ENCODE data around the gene S100A6.
"Not testable (repeated sequence)": the region's sequence is repeated elsewhere in the genome, so short reads cannot be mapped to it uniquely, and the experiment has no call there.

Gene S100A6

GRCh38 chr1:153571706-153572105 is 35.9 kb upstream of the S100A6 start:
- no peak for FAIRE-seq
- no peak for DNase-seq (ENCODE audit: insufficient read length)
- TF ChIP-seq POLR2A (IDR thresholded peaks at IDR 0.05; ENCODE audit: low read depth, low read length): no peak
- TF ChIP-seq TAF1 (IDR thresholded peaks at IDR 0.05; ENCODE audit: borderline replicate concordance, low read depth, low read length): no peak
- no peak for TF ChIP-seq POLR2AphosphoS5 (IDR thresholded peaks at IDR 0.05; ENCODE audit: low read depth, low read length)

- TF ChIP-seq POLR2AphosphoS5 (IDR thresholded peaks at IDR 0.05; ENCODE audit: low read depth, low read length) (no peak), POLR2A (IDR thresholded peaks at IDR 0.05; ENCODE audit: low read depth, low read length) (no peak), TAF1 (IDR thresholded peaks at IDR 0.05; ENCODE audit: borderline replicate concordance, low read depth, low read length) (no peak)
- DNase-seq (ENCODE audit: insufficient read length) (no peak), FAIRE-seq (no peak)
Observed at GRCh38 chr1:153570874-153571273, 35.1 kb upstream of the S100A6 start.

GRCh38 chr1:153569465-153569864 is 33.7 kb upstream of the S100A6 start:
- no peak for TF ChIP-seq POLR2A (IDR thresholded peaks at IDR 0.05; ENCODE audit: low read depth, low read length)
- no peak for TF ChIP-seq TAF1 (IDR thresholded peaks at IDR 0.05; ENCODE audit: borderline replicate concordance, low read depth, low read length)
- TF ChIP-seq POLR2AphosphoS5 (IDR thresholded peaks at IDR 0.05; ENCODE audit: low read depth, low read length): no peak
- no peak for DNase-seq (ENCODE audit: insufficient read length)
- no peak for FAIRE-seq

- TF ChIP-seq TAF1 (IDR thresholded peaks at IDR 0.05; ENCODE audit: borderline replicate concordance, low read depth, low read length): no peak
- TF ChIP-seq POLR2A (IDR thresholded peaks at IDR 0.05; ENCODE audit: low read depth, low read length): no peak
- TF ChIP-seq POLR2AphosphoS5 (IDR thresholded peaks at IDR 0.05; ENCODE audit: low read depth, low read length): no peak
- peak; percentile 84 for FAIRE-seq
- peak; percentile 81 for DNase-seq (ENCODE audit: insufficient read length)
Observed at GRCh38 chr1:153568367-153569099, 32.7 kb upstream of the S100A6 start.

GRCh38 chr1:153567621-153568366 is 32.0 kb upstream of the S100A6 start:
- DNase-seq (ENCODE audit: insufficient read length) (no peak), FAIRE-seq (no peak)
- no peak for TF ChIP-seq TAF1 (IDR thresholded peaks at IDR 0.05; ENCODE audit: borderline replicate concordance, low read depth, low read length)
- TF ChIP-seq POLR2AphosphoS5 (IDR thresholded peaks at IDR 0.05; ENCODE audit: low read depth, low read length): no peak
- no peak for TF ChIP-seq POLR2A (IDR thresholded peaks at IDR 0.05; ENCODE audit: low read depth, low read length)

GRCh38 chr1:153566414-153567371 is 30.9 kb upstream of the S100A6 start:
- FAIRE-seq (no peak), DNase-seq (ENCODE audit: insufficient read length) (no peak)
- TF ChIP-seq POLR2AphosphoS5 (IDR thresholded peaks at IDR 0.05; ENCODE audit: low read depth, low read length): no peak
- TF ChIP-seq POLR2A (IDR thresholded peaks at IDR 0.05; ENCODE audit: low read depth, low read length): no peak
- no peak for TF ChIP-seq TAF1 (IDR thresholded peaks at IDR 0.05; ENCODE audit: borderline replicate concordance, low read depth, low read length)

- TF ChIP-seq TAF1 (IDR thresholded peaks at IDR 0.05; ENCODE audit: borderline replicate concordance, low read depth, low read length) (no peak), POLR2A (IDR thresholded peaks at IDR 0.05; ENCODE audit: low read depth, low read length) (no peak), POLR2AphosphoS5 (IDR thresholded peaks at IDR 0.05; ENCODE audit: low read depth, low read length) (no peak)
- no peak for FAIRE-seq
- DNase-seq (ENCODE audit: insufficient read length): peak; percentile 55
Observed at GRCh38 chr1:153565529-153566374, 30.0 kb upstream of the S100A6 start, which contains the start of gene S100A2. TSS of gene S100A2 (minus strand) at chr1:153565844. CDS start at chr1:153563877, 1,967 bp downstream.

GRCh38 chr1:153563991-153564390 is 28.2 kb upstream of the S100A6 start:
- FAIRE-seq: no peak
- no peak for DNase-seq (ENCODE audit: insufficient read length)
- no peak for TF ChIP-seq POLR2AphosphoS5 (IDR thresholded peaks at IDR 0.05; ENCODE audit: low read depth, low read length)
- no peak for TF ChIP-seq POLR2A (IDR thresholded peaks at IDR 0.05; ENCODE audit: low read depth, low read length)
- no peak for TF ChIP-seq TAF1 (IDR thresholded peaks at IDR 0.05; ENCODE audit: borderline replicate concordance, low read depth, low read length)

GRCh38 chr1:153563483-153563901 is 27.7 kb upstream of the S100A6 start:
- no peak for DNase-seq (ENCODE audit: insufficient read length)
- FAIRE-seq: no peak
- TF ChIP-seq TAF1 (IDR thresholded peaks at IDR 0.05; ENCODE audit: borderline replicate concordance, low read depth, low read length) (no peak), POLR2AphosphoS5 (IDR thresholded peaks at IDR 0.05; ENCODE audit: low read depth, low read length) (no peak), POLR2A (IDR thresholded peaks at IDR 0.05; ENCODE audit: low read depth, low read length) (no peak)

- DNase-seq (ENCODE audit: insufficient read length); FAIRE-seq: not testable (repeated sequence)
Observed at GRCh38 chr1:153562021-153562420, 26.2 kb upstream of the S100A6 start.

Measured in GM12892 (cell line).